HG02763 (cell line): ENCODE results near the gene OR7G3.

Source experiments
- ATAC-seq: cut with Tn5 transposase; IDR thresholded peaks from one replicate; pipeline ENCODE4 v1.9.1; 2021; ENCODE audit warnings: mild to moderate bottlenecking, moderate library complexity; ENCODE audit not compliant: unreplicated experiment

OR7G3 gene

DNA sequence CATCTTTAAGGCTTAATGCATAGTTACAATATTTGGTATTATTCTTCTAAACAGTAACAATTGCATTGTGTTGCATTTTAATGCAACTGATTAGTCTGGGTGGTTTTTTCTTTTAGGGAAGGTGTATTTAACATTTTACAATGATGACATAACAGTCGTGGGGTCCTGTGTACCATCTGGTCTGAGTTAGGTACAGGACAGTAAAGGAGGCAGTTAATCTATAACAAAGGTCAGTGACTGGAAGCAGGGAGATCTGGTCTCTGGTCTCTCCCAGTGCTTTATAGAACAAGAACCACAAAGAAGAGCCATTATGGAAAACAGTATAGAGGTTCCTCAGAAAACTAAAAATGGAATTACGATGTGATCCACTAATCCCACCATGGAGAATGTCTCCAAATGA is 16.8 kb downstream of the OR7G3 start:
- ATAC-seq: no peak

DNA sequence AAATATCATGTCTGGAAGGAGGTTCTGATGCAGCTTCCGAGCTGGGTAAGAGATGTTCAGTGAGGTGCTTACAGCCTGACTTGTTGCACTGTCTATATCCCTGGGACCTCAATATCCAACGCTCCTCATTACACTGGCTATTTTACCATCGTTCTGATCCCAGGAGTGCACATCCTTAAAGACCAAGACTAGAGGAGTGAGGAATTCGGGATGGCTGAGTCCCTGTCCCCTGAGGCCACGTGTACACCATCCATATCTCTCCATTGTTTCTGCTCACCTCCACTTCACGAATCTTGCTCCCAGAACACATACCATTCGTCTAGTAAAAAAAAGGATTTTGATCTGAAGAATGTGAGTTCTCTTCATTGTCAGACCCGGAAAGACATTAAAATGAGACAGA is 19.4 kb downstream of the OR7G3 start, which contains the start of gene OR7G2:
Gene OR7G2 (minus strand): TSS at position 101 of the 400 bp plus-strand sequence. CDS start 4,232 bp downstream, outside the sequence.
- no peak for ATAC-seq

DNA sequence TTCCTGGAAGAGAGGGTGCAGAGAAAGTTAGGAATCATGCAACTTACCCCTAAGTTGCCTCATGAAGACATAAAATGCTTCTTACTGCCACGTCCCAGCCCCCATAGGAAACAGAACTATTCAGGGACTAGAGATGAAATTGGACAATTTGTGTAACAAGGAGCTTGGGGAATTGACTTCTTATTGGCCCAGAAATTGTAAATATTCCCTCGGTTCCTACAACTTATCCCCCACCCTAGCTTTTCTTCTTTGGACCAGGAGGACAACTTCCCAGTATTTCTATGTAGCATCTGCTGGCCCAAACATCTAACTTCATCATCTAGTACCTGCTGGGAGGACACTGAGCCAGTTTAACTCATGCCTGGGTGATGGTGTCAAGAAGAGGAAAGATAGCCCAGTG is 40.0 kb downstream of the OR7G3 start, which contains the start of gene OR1M1:
Gene OR1M1 (plus strand): TSS at position 301 of the 400 bp plus-strand sequence. CDS start 6,184 bp downstream, outside the sequence.
- no peak for ATAC-seq

DNA sequence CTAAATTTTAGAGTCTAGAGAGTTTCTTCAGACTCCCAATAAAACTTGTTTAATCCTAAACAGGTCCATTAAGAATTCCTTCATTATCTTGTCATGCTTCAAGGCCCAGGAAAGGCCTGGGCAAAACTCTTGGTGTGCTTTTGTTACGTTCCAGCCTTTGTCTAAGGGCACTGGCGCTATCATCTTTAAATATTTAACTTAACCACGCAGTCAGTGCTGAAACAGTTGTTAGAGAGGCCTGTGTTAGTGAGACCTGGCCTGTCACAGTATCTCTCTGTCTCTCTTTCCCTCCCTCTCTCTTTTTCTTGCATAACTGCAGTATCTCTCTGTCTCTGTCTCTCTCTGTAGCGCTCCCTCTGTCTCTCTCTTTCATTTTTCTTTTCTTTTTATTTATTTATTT is 48.1 kb downstream of the OR7G3 start:
- no peak for ATAC-seq

GRCh38 chr19:9076901-9077300 is 49.8 kb downstream of the OR7G3 start:
- ATAC-seq: no peak
